Measurements from ENCODE around the gene INO80B.
"Not testable (repeated sequence)": the region's sequence is repeated elsewhere in the genome, so short reads cannot be mapped to it uniquely, and the experiment has no call there.

The INO80B gene

DNA sequence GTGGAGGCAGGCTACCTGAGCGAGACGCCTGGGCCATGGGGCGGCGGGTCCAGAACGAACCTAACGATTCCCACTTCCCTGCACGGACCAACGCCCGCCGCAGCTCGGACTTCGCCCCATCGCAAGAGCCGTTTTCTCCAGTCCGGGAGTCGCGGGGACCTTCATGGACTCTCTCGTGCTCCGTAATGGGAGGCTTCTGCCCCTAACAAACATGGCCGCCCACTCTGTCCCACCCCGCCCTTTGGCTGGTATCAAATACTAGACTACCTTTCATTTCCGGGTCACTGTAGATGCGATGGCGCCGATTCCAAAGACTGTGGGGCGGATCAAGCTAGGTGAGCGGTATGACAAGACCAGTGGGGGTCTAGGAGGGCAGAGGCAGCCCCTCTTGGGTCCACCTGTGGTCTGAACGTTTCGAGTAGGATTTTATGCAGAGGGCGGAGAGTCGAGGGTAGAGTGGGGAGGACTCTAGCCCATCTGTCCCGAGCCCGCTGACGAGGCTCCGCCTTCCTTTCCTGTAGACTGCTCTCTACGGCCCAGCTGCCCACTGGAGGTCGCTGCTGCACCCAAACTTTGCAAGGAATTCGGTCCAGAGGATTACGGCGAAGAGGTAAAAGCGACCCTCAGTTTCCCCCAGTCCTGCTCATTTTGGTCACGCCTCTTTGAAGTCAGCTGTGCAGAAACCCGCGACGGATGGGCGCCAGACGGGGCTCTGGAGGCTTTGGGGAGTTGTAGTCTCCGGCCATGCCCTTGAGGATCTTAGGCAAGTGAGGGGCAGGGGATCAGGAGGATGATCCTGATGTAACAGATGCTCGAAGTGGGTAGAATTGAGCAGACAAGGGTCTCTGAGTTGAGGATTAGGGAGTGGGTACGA, 28.2 kb downstream of the INO80B start, which contains the start of the genes CCDC142 and TTC31:
CCDC142 (minus strand) TSS at position 198 of the 874 bp plus-strand sequence; CDS start at position 37, 161 bp downstream.
TTC31 (plus strand) TSS at position 281 of the 874 bp plus-strand sequence; CDS start at position 296, 15 bp downstream.
- peak; percentile 99 for DNase-seq

DNA sequence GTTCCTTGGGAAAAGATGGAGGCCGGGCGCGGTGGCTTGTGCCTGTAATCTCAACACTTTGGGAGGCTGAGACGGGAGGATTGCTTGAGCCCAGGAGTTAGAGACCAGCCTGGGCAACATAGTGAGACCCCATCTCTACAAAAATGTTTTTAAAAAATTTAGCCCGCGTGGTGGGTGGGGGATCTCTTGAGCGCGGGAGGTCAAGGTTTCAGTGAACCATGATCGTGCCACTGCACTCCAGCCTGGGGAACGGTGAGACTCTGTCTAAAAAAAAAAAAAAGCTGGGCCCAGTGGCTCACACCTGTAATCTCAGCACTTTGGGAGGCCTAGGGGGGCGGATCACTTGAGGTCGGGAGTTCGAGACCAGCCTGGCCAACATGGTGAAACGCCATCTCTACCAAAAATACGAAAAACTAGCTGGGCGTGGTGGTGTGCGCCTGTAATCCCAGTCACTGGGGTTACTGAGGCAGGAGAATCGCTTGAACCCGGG, 28.8 kb downstream of the INO80B start:
- not testable (repeated sequence) for DNase-seq

DNA sequence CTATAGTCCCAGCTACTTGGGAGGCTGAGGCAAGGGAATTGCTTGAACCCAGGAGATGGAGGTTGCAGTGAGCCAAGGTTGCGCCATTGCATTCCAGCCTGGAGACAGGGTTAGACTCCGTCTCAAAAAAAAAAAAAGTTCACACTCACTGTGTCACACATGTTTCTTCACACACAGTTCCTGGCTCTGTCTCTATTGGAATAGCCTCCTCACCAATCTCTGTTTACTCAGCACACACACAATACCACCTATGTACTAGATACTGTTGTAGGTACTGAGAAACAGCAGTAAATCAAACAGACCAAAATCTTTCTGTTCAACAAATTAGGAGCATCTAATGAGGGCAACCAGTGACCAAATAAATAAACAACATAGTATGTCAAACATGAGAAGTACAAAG, 31.3 kb downstream of the INO80B start:
- DNase-seq, result no peak

DNA sequence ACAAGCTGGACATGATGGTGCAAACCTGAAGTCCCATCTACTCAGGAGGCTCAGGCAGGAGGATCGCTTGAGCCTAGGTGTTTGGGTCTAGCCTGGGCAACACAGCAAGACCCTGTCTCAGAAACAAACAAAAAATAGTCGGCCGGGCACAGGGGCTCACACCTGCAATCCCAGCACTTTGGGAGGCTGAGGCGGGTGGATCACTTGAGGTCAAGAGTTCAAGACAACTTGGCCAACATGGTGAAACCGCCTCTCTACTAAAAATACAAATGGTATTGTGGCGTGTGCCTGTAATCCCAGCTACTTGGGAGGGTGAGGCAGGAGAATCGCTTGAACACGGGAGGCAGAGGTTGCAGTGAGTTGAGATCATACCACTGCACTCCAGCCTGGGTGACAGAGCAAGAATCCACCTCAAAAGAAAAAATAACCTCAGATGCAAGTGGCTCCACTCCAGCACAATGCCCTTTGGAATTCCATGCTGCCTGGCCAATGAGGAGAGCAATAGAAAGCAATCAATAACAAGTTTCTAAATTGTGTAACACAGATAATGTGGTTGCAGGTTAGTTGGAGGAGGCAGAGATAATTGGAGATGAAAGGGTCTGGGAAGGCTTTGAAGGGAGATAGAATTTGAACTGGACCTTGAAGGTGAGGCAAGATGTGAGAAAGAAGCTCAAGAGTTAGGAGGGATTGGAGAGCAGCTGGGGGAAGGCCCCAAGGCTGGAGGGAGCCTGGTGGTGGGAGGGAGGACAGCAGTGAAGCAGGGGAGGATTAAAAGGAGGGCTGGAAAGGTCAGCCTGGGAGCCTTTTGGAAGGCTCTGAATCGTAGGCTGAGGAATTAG, 34.0 kb downstream of the INO80B start:
- DNase-seq, result no peak

DNA sequence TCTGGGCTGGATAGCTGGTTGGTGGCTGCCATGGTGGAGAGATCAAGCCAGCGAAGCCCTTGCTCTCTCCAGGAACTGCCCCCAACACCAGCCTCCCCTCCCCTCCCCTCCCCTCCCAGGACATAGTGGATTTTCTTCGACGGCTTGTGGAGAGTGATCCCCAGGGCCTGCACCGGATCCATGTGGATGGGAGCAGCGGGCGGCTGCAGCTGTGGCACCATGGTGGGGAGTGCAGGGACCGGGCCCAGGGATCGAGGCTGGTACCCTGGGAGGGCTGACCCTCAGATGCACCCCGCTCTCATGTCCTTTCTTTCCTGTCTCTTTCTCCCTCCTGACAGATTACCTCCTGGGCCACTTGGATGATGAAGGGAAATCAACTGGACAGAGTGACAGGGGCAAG, 35.0 kb downstream of the INO80B start:
- DNase-seq, result no peak

DNA sequence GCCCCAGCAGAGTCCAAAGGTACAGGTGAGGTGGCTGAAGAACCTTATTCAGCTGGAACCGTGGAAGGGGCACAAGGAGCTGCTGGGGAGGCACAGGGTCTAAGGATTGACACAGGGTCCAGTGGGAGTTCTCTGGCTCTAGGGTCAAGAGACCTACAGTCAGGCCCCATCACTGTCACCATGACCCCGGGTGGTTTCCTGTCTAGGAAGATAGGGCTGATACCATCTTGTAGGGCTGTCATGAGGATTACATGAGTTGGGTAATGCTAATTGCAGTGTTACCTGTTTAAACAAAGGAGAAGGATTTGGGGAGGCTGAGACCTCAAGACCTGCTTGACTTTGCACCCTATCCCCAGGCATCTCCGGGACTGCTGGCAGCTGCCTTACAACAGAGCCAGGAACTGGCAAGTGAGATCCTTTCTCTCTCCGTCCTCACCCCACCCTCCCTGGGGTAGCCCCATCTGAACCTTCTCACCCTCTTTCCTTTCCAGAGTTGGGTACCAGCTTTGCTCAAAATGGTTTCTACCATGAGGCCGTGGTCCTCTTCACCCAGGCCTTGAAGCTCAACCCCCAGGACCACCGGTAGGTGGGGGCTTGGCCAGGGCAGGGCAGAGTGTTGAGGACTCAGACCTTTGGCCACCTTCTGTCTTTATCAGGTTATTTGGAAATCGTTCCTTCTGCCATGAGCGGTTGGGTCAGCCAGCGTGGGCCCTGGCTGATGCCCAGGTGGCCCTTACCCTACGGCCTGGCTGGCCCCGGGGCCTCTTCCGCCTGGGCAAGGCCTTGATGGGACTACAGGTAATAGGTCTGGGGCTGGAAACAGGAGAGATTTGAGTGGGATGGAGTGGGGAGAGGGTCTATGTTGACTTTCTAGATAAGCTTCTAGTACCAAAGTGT, 37.0 kb downstream of the INO80B start:
- no peak for DNase-seq

DNA sequence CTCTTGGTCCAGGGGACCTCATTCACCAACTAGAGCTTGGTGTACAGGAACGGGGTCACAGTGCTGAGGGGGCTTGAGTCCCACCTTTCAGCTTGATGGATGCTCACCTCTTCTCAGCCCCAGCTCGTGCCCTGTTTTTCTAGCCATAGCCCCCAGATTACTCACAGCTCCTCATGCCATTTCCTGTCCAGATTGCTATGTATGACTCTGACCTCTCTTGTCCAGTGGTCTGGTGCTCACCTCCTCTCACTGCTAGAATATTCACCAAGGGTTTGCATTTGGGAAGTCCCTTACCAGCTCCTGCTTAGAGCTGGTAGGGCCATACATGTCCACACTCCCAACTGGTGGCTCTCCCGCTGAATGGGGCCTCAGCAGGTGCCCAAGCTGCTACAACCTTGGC, 38.7 kb downstream of the INO80B start:
- DNase-seq, result no peak

DNA sequence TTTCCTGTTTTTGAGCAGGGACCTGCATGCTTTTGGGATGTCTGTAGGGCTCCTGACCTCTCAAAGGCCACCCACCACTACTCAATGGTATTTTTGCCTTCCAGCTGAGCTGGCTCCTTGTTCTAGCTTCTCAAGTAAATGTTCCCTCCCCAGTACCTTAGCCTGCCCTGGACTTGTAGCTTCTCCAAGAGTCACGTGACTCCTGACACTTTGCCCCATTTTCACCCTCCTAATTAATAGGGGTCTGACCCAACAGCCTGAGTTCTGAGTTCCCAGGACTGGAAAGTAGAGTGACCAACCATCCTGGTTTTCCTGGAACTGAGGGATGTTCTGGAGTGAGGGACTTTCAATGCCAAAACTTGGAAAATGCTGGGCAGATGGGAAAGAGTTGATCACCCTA, 40.6 kb downstream of the INO80B start:
- no peak for DNase-seq

DNA sequence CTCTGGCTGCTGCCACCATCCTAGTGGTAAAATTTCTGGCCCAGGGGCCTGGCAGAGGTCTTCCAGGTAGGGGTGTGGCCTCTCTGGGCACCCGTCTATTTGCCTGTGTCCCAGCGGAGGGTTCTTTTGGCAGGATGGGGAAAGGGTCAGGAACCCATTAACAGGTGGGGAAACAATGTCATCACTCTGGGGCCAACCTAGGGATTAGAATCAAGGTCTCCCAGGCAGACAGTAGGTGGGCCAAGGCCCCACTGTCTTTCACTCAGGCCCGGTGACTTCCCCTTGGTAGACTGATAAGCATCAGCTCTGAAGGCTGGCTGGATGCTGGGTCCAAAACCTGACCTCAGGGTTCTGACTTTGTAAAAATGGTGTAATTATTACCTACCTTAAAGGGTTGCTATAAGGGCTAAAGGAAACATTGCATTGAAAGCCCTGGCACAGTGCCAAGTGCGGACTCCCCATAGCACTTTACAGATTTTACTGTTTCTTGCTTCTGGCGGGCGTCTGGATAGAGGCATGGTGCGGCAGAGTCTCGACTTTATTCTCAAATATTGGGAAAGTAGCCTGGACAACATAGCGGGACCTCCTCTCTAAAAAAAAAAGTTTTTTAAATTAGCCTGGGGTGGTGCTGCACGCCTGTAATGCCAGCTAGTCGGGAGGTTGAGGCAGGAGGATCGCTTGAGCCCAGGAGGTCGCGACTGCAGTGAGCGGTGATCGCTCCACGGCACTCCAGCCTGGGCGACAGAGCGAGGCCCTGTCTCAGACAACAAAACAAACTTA, 42.3 kb downstream of the INO80B start:
- no peak for DNase-seq

DNA sequence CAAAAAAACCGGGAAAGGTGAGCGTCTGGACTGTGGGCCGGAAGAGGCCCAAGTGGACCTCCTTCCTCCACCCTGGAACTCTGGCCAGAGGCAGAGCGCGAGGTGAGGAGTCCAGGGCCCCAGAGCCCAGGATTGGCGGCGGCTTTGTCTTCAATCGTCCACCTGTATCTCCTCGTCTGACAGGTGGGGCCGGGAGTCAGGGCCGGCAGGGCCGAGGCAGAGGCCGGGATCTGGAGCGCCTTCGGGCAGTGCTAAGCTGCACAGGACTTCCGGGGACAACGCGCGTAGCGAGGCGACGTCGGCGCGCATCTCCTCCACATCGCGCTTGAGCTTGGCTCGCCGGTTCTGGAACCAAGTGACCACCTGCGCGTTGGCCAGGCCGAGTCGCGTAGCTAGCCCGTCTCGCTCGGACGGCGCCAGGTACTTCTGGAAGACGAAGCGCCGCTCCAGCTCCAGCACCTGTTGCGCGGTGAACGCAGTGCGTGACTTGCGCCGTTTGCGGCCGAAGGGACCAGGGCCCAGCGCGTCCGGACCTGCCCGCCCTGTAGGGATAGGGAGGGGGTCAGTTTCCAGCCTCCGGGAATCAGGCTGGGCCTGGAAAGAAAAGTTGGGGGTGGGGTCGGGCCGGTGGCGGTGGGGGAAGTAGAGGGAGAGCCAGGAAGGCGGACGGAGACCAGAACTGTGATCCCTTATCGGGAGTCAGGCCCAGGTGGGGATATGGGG, 43.1 kb downstream of the INO80B start:
- DNase-seq, result peak; percentile 53

DNA sequence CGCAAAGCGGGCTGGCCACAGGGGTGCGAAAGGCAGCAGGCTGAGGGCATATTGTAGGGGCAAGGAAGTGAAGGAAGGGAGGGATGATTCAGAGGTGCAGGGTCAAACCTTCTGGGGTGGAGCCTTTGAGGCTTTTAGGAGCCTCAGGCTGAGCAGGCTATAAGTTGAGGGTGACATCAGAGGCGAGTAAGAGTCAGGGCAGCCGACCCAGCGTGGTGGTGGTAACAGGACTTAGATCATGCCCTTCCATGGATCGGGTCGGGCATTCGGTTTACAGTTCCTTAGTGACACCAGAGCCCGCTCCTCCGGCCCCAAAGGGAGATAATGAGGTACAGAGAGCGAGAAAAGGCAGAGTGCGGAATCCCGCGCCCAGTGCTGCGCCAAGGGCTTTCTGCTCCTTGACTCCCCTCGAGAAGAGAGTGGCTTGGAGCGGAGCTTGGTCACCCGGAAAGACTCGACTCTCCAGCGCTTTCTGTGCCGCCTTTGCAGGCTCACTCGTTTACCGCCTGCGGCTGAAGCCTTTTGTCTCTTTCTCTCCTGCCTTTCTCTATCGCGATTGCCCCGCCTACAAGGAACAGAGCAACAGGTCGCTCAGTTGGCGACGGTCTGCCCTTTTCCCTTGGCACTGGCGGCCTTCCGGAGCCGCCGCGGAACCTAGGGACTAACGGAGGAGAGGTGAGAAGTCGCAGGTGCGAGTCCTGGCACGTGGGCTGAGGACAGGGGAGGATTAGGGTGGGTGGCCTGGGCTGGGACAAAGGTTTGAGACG, 43.8 kb downstream of the INO80B start:
- peak; percentile 65 for DNase-seq

DNA sequence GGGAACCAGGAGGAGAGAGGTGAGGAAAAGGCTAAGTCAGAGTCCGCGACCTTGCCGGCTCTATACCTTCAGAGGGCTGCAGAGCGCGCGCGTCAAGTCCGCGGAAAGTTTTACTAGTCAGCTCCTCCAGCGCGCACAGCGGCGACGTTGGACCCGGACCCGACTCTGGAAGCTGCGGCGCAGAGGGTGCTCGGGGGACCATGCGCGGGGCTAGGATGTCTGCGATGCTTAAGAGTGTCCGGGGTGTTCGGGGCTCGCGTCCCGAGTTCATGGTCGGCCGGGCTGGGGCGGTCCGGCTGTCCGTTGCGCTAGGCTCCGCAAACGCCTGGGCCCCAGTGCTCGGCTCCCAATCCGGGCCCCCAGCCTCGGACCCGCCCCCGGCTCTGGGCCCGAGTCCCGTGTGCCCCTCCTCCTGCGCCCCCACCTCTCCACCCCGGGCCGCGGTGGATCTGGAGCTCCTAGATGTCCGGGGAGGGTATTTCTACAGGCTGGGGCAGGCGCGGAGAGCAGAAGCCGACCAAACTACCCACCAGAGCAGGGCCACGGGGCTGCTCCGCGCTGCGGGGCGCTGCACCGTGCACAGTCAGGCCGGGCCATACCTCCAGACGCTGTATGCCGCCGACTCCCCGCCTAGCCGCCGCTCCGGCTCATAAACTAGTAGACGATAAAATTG, 44.5 kb downstream of the INO80B start, which contains the start of gene LBX2:
LBX2 (minus strand) TSS at position 337 of the 673 bp plus-strand sequence; CDS start at position 271, 66 bp downstream.
- peak; percentile 67 for DNase-seq

DNA sequence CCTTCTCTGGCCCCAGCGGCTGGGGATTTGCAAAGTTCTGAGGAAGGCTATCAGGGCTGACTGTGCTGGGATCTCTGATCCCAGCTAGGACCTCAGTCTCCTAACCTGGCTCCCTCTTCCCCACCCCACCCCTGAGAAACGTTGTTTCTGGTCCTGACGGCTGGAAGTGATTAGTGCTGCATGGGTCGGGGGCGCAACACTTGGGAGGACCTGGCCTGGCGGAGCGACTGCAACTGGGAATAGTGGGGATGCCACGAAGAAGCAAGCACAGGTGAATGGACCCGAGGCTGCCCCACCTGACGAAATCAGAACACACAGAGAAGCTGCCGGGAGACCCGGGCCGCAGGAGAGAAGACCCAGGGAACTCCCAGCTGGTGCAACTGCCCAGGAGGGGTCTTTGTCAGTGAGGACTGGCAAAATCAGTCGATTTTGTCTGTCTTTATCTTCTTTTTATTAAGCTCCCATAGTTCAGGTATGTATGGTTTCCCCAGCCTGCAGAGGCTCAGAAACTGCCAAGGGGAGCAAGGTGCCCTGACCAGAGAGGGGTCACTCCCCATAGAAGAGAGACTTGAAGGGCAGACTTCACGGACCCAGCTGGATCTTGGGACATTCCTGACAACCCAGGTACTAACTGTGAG, 45.2 kb downstream of the INO80B start:
- DNase-seq, result no peak

DNA sequence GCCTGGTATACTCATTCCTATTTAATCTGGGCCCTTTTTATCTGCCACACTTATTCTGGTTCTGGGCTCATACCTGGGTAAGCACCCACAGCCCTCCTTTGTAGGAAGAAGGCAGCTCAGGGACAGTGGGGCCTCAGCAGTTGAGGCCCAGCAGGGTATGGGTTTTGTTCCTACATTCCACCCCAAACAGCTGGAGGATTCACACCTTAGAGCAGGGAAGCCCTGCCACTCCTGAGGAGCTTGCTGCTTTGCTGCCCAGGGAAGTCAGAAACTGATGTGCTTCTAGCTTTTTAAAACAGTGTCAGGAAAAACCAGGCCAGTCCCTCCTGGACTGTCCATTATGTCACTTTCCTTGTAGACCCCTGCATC, 45.7 kb downstream of the INO80B start:
- no peak for DNase-seq

DNA sequence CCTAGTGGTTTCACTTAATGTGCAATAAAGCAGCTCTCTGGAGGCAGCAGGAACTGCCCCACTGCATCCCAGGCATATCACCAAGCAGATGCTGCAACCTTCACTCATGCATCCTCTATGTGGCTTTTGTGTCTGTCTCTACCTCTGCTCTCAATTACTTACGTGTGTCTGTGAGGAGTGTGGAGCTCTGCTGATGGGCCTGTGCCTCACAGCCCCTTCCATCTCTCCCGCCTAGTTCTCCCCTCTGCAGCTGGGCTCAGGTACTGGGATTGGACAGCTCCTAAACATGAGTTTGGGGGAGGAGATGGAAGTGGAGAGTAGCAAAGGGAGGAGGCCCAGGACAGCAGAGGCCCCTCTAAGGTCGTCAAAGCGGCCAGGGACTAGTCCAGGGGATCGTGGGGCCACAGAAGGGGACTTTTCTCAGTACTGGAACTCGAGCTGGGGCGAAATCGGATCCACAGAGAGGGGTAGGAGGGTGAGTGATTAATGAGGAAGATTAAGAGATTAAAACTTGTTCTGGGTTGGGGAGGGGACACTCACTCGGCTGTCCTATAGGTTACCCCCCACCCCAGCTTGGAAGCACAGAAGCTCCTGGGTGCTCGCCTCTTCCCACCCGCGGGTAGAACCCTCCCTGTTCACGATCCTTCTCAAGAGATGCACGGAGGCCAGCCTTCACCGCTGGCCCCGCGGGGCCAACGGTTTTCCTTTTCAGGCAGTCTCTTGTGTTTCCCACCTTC, 46.6 kb downstream of the INO80B start:
- no peak for DNase-seq

DNA sequence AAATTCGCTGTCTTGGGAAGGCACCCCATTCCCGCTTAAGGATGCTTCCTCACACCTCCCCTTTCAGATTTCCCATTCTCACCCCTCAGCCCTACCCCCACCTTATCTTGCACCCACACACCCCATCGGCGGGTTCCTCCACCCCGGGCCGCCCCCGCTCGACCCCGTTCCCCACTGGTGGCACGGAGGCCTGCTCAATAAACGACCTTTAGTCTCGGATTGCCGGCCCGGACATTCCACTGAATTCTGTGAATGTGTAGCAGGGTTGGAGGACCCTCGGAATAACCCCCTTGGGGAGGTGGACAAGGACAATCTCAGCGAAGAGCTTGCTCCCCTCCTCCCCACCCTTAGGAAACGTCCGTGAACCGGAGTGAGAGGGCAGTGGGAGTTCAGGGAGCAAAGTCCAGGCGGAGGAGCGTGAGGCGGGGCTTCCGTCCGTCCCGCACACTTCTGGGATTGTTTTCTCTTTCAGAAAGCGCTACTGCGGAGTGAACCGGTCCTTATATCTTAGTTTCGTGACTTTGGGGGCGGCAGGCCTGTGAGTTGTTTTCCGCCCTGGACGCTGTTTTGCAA, 47.3 kb downstream of the INO80B start:
- DNase-seq, result no peak

DNA sequence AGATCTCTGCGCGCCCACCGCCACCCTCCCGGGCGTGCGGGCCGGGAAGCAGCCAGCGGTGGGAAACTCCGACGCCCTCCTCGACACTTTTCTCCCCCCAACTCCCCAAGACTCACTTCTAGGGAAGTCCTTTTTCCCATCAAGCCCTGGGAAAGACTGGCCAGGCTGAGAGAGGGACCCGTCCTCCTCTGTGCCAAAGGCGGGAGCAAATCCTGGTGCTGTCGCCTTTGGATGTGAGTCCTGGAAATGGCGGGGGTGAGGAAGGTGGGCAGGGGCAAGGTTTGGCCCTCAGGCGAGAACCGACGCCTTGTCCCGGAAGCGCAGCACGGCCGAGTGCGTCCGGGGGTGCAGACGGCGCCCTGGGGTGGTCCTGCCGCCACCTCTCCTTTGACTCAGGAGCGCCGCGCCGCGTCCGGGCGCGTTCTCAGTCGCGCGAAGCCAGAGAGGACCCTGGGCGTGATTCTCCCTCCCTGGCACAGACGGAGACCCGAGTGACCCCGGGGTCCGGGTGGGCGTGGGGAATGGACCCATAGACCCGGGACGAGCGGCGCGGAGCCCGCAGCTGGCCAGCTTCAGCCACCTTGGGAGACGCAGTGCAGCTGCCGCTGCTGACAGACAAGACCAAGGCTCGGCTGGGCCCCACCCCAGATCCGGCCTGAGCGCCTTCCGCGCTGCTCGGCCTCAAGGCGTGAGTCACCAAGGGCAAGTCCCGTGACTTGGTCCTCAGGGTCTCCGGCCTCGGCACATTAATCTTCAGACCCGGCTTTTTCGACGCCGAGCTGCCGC, 48.0 kb downstream of the INO80B start:
- DNase-seq, result peak; percentile 88
